Measurements from ENCODE around the gene KCTD11.

The KCTD11 gene

DNA sequence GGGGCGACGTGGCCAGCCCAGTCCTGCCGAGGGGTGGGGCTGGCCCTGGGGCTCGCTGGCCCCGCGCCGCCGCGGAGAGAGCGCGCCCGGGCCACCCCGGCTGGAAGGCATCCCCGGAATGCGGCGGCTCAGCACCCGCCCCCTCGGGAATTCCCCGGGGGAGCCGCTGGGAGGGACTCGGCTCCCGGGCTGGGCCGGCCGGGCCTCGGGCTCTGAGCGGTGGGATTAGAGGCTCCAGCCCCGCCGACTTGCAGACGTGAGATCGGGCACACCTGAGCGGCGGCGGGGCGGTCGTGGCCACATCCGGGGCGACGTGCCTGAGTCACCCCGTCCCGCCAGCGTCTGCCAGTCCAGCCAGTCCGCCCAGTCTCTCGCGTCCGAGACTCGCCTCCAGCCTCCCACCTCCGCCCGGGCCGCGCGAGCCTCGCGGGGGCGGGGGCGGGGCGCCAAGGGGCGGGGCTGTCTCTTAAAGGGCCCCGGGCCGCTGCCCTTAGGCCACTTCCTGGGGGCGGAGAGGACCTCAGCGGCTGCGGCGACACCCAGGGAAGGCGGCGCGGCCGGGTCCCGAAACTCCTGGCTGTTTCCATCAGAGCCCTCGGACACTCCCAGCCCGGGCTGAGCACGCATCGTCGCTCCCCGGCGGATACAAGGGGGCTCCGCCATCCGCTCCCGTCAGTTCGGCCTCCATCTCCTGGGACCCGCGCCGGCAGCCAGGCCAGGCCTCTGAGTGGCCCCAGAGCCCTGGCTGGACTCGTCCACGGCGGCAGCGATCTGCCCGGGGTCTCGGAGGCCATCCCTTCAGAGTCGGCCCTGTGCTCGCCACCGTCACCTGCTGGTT, at the start of gene KCTD11:
Gene KCTD11, plus strand, starts transcription at position 498 of the 838 bp plus-strand sequence.
- DNase-seq = peak; percentile 68

GRCh38 chr17:7304179-7304578, 47.8 kb upstream of the KCTD11 start:
- DNase-seq = no peak

GRCh38 chr17:7306911-7307685, 44.9 kb upstream of the KCTD11 start, which contains the start of gene EIF5A:
EIF5A (plus strand) TSS chr17:7307628; CDS start chr17:7309636, 2,008 bp downstream.
- peak; percentile 100 for DNase-seq

DNA sequence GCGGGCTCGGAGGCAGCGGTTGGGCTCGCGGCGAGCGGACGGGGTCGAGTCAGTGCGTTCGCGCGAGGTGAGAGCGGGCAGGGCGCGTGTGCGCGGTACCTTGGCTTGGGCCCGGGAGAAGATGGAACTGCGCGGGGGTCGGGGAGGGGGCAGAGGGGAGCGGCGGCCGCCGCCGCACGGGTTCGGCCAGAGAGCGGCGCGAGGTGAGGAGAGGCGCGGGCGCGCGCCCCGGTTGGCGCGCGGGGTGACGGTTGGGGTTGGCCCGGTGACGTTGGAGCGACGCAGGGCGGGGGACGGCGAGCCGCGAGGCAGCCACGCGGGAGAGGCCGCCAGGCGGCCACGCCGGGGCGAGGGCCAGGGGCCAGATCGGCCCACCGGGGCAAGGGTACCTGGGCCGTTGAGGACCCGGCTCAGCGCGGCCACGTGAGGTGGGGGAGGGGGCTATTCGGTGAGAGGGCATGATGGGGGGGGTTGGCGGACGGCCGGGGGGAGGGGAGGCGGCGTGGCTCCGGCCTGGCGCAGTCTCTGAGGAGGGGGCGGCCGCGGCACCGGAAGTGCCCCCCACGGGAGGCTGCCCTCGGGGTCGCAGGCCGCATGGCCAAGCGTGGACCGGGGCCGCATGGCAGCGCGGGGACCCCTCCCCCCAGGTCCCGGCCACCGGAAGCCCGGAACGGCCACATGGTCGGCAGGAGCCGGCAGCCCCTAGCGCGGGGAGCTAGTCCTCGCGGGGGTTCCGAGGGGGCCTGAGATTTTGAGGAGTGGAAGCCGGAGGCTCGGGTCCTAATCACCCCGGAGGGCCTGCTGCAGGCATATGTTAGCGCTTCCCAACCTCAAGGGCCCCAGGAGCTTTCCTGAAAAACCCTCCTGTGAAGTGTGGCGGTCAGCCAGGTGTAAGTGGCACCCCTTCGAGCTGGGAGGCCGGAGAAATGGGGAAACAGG, 44.0 kb upstream of the KCTD11 start:
- DNase-seq = no peak

DNA sequence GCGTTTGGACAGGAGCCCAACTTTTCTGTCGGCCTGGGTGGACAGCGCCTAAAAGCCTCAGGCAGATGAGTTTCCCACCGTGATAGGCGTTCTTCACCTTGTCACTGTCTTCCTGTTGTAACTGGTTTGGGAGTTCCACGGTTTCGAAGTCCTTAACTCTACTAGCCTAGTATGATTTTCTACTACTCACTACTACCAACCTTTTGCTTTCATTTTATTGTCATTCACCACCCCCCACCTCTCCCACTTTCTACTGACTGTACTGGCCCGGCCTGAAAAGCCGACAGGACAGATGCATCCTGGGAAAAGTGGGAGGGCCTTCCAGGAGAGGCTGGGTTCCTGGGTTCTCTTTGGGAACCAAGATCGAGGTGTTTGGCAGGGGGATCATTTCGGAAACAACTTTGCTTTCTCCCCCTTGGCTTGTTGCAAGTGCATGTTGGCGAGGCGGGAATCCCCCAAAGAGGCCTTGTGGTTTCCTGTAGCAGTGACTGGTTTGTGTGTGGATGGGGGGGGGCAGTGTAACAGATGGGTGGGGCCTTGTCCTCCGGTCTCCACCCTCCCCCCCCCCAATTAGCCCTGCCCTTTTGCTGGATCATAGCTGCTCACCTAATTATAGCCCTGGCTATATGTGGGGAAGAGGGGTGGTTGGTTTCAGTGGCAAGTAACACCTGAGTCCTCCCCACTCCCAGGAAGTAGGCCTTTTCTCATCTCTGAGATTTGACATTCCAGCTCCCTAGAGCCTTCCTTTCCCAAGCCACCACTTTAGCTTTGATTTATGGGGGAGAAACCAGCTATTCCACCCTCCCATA, 43.1 kb upstream of the KCTD11 start:
- DNase-seq = peak; percentile 72

DNA sequence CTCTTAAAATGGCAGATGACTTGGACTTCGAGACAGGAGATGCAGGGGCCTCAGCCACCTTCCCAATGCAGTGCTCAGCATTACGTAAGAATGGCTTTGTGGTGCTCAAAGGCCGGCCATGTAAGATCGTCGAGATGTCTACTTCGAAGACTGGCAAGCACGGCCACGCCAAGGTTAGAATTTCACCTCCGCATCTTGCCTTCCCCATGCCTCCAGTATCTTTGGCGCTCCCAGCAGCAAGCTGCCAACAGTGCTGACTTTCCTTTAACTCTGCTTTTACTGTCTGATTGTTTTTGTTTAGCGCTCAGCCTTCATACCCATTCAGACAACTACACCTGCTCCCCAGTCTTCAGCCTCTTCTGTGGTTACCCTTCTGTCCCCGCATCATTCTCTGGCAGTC, 42.3 kb upstream of the KCTD11 start:
- no peak for DNase-seq

- DNase-seq = no peak
Measured at GRCh38 chr17:7311110-7311705, 40.8 kb upstream of the KCTD11 start.

- DNase-seq = no peak
Measured at GRCh38 chr17:7312432-7313087, 39.4 kb upstream of the KCTD11 start.

DNA sequence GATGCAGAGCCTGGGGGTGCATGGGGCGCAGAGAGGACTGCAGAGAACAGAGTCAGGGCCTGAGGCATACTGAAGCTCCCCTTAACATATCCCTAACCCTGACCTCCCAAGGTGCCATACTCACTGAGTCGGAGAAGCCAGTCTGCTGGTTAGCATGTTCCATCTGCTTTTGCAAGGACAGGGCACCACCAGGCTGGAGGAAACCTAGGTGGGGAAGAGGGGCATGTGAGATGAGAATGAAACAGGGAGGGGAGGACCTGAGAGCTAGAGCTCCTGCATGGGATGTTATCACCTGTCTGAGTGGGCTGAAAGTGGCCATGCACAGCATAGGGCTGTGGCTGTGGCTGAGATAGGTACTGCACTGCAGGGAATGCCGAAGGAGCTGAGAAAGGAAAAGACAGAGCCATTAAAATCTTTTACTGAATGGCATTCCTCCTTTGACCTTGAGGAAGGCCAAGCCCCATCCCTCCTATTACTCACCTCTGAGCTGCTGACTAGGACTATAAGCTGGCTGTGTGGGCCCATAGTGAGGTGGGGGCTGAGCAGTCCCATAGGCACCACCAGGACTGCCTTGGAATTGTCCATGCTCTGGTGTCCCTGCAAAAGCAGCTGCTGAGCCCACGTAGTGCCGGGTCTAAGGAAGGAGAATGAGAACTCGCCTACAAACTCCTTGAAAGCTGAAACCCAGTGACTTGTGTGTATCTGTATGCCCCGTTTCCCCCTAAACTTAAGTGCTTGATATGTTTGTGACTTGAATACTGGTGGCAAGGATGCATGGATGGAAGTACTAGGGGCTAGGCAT, 38.7 kb upstream of the KCTD11 start:
- DNase-seq = peak; percentile 22

DNA sequence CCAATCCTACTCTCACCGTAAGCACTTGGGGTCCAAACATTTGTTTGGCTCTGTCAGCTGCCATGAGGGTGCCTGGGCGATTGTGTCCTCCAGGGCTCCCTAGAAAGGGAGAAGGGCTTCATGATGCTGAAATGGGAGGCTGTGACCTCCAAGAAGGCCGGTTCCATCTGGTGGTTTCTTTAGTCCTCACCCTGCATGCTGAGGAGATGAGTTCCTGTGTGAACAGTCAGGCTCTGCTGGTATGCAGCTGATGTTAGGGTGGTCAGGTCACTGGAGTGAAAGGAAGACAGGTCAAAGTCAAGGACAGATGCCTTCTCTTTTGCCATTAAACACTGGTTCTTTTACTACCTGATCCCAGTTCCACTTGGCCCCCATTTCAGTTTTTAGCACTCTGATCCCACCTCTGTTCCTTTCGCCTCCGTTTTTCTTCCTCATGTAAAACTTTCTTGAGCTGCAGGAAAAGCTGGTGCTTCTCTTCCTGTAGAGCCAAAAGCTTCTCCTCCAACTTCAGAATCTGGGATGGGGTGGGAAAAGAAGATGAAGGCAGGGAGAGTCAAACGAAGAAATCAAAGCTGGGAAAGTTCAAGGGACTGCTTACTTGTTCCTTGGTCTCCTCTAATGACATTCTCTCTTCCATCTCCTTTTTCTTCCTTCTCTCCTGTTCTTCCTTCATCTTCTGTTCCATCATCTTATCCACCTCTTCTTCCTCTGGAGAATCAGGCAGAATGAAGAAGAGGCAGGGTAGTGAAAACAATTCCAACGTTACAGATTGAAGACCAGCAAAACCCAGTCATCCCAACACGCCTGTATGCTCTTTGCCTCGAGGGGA, 37.9 kb upstream of the KCTD11 start:
- DNase-seq = no peak

- peak; percentile 78 for DNase-seq
Measured at GRCh38 chr17:7314719-7315569, 37.0 kb upstream of the KCTD11 start, which contains the start of gene GPS2. GPS2 (minus strand) TSS chr17:7315360; CDS start chr17:7315052, 308 bp downstream.

DNA sequence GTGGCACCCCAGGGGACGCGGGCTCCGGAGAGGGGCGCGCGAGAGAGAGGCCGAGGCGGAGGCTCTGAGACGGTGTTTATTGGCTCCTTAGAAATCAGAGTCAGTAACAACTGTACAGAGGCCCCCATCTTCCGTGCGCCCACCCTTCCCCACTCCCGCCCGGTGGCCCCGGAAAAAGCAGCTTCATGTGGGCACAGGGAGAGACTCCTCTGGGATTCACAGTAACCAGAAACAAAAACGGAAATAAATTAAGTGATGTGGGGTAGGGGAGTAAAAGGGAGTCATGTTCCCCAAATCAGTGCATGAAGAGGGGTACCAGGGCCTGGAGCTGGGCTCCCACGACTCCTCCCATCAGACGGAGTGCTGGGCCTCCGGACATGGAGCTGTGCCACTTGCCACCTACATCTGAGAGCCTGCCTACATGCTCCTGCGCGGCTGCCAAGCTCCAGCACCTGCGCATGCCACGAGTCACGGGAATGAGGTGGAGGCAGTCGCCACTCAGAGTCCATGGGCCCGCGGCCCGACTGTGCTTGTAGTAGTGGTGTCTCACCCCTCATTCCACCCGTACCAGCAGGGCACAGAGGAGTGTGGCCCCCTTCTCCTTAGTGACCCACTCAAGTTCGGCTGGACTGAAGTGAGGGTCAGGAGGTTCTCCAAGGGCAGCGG, 36.3 kb upstream of the KCTD11 start:
- DNase-seq = no peak

DNA sequence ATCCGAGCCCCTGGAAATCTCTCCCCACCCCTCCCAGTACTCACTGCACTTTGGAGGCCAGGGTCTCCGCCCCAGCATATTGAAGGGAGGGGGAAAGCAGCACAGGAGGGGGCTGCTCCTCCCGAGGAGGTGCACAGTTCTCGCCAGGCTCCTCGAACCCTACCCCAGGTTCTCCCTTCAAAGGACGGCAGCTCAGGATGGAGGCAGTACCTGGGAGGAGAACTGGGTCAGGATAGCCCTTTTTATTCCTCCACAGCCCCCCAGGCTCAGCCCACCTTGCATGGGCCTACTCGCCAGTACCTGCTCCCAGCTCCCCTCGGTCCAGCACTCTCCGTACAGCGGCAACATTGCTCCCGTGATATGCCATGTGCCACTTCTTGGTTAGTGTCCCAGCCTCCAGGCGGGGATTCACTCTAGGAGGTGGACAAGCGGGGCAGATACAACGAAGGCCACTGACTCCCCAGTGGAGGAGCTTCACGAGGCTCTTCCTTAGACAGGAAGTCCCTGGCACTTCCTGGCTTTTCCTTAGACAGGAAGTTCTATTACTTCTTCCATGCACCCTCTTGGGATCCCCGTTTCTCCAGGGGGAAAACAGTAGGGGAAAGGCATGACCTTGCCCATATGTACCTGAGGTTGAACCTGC, 34.7 kb upstream of the KCTD11 start:
- no peak for DNase-seq

- no peak for DNase-seq
Measured at GRCh38 chr17:7318121-7318860, 33.7 kb upstream of the KCTD11 start.

GRCh38 chr17:7321466-7321865, 30.5 kb upstream of the KCTD11 start:
- no peak for DNase-seq

GRCh38 chr17:7322520-7323194, 29.3 kb upstream of the KCTD11 start:
- DNase-seq = no peak

Data from MV-4-11 (cell line).